HepG2 (cell line): ENCODE results near the gene PYY. TPM values are rescaled to one million over a fixed set of nuclear protein-coding genes. Genes with fewer than 3 reads are reported as not detected.
A peak's percentile ranks its signal among the peaks of the same experiment; 100 is the strongest.

Experiments used
- ATAC-seq: fragments of 200-7000 bp; cut with Tn5 transposase; 3 replicates; pipeline ENCODE4 v1.9.1; 2020; ENCODE audit warnings: mild to moderate bottlenecking, moderate library complexity
- BruUV-seq: library from RNA; stranded (reverse); fragments of 400-500 nt; replicated peaks from 2 replicates; lab custom pipeline; 2021; lab: Mats Ljungman, UMichigan
- CTCF ChIA-PET: fragments of 300-600 bp; formaldehyde crosslinking; extraction: SDS; loops from one replicate; lab custom pipeline; 2021; ENCODE audit warnings: low total read pairs, inconsistent platforms, low intra/inter-chr PET ratio; lab: Yijun Ruan, JAX
- POLR2A ChIA-PET: fragments of 350-600 bp; sonication (Branson Sonifier 250); formaldehyde crosslinking; loops from one replicate; lab custom pipeline; 2020; ENCODE audit warnings: antibody characterized with exemption, inconsistent platforms; lab: Yijun Ruan, JAX
- DNase-seq: peaks from one replicate; pipeline ENCODE4 v3.0.0-alpha.2; 2015; ENCODE audit warnings: low spot score
- FAIRE-seq: peaks from 3 replicates; lab custom pipeline; 2011; peaks lifted over from hg19 to GRCh38; lab: Jason Lieb, UNC
- H2AFZ ChIP-seq: one replicate; pipeline ENCODE4 v1.6.1; 2011; ENCODE audit warnings: low read length, inconsistent platforms
- H3K27ac ChIP-seq: fragments of 300-600 bp; 3 replicates; pipeline ENCODE4 v1.8.0; 2011; ENCODE audit warnings: mixed run types, mild to moderate bottlenecking, mixed read lengths, low read length, inconsistent platforms; ENCODE audit not compliant: insufficient read depth; ENCODE audit errors: extremely low read length
- H3K27me3 ChIP-seq, 2 experiments: fragments of 200-600 bp in 1 of 2; 2 replicates in 1 of 2; 3 replicates in 1 of 2; pipeline versions ENCODE4 v1.6.0 to v1.8.0; 2011; ENCODE audit warnings: low read length in 2 of 2, mild to moderate bottlenecking in 2 of 2, moderate library complexity in 2 of 2, inconsistent platforms in 1 of 2; ENCODE audit not compliant: insufficient read depth in 2 of 2, control insufficient read depth in 1 of 2
- H3K36me3 ChIP-seq, 2 experiments: fragments of 200-600 bp in 1 of 2; replicated peaks in 1 of 2; 2 replicates in 1 of 2; 3 replicates in 1 of 2; pipeline versions ENCODE4 v1.5.1 to v1.8.0; 2011; ENCODE audit warnings: low read length in 2 of 2, inconsistent platforms in 1 of 2; ENCODE audit not compliant: insufficient read depth in 2 of 2, control insufficient read depth in 1 of 2
- H3K4me1 ChIP-seq: 2 replicates; pipeline ENCODE4 v1.5.1; 2012; ENCODE audit warnings: low read length, inconsistent platforms; ENCODE audit not compliant: insufficient read depth
- H3K4me2 ChIP-seq: 2 replicates; pipeline ENCODE4 v1.6.0; 2011; ENCODE audit warnings: low read depth, low read length, inconsistent platforms
- H3K4me3 ChIP-seq, 3 experiments: fragments of 200-600 bp in 1 of 3; sonication (generic), shearing (Covaris generic) in 1 of 3; replicated peaks in 1 of 3; 2 replicates each; pipeline ENCODE4 v1.5.1; 2011 to 2016; ENCODE audit warnings: low read length in 3 of 3, inconsistent platforms in 2 of 3, low read depth in 2 of 3, mild to moderate bottlenecking in 2 of 3, control low read depth in 1 of 3, mixed read lengths in 1 of 3; ENCODE audit not compliant: insufficient read depth in 1 of 3
- H3K79me2 ChIP-seq: one replicate; pipeline ENCODE4 v1.6.1; 2011; ENCODE audit warnings: low read length, inconsistent platforms; ENCODE audit not compliant: insufficient read depth
- H3K9ac ChIP-seq: 2 replicates; pipeline ENCODE4 v1.6.0; 2011; ENCODE audit warnings: mild to moderate bottlenecking, low read depth, low read length, inconsistent platforms; ENCODE audit not compliant: insufficient read depth
- H3K9me3 ChIP-seq: 2 replicates; pipeline ENCODE4 v1.5.1; 2012; ENCODE audit warnings: mild to moderate bottlenecking, low read length
- H4K20me1 ChIP-seq: 2 replicates; pipeline ENCODE4 v1.6.0; 2011; ENCODE audit warnings: inconsistent platforms, mild to moderate bottlenecking, low read length, moderate library complexity; ENCODE audit not compliant: insufficient read depth
- ARID5B ChIP-seq: IDR thresholded peaks from 2 replicates; pipeline ENCODE4 v1.4.0; 2020; ENCODE audit warnings: mild to moderate bottlenecking, missing genetic modification reagents
- E2F5 ChIP-seq: sonication (generic); formaldehyde crosslinking; conservative IDR thresholded peaks from 2 replicates; pipeline ENCODE4 v1.4.0; 2020; ENCODE audit warnings: missing genetic modification reagents
- IKZF4 ChIP-seq: sonication (generic); formaldehyde crosslinking; IDR thresholded peaks from 2 replicates; pipeline ENCODE4 v1.5.1; 2020; ENCODE audit warnings: borderline replicate concordance, mild to moderate bottlenecking, low read depth, missing genetic modification reagents; ENCODE audit errors: not compliant biosample characterization
- NFE2L2 ChIP-seq: fragments of 150-350 bp; IDR thresholded peaks from 2 replicates; pipeline ENCODE4 v1.6.1; 2014; ENCODE audit warnings: low read length
- PTBP1 ChIP-seq: fragments of 200-400 bp; formaldehyde crosslinking; IDR thresholded peaks from 2 replicates; pipeline ENCODE4 v1.6.1; 2018; ENCODE audit warnings: low read length, low read depth; ENCODE audit not compliant: poor library complexity, severe bottlenecking
- SKI ChIP-seq: fragments of 450-650 bp; IDR thresholded peaks from one replicate; pipeline ENCODE4 v1.6.1; 2018; ENCODE audit warnings: mild to moderate bottlenecking; ENCODE audit not compliant: partially characterized antibody
- SKIL ChIP-seq: sonication (generic); formaldehyde crosslinking; IDR thresholded peaks from 2 replicates; pipeline ENCODE4 v1.8.0; 2022; ENCODE audit warnings: missing genetic modification reagents, mild to moderate bottlenecking, moderate library complexity, borderline replicate concordance
- SOX13 ChIP-seq, 3 experiments: fragments of 450-650 bp in 1 of 3; sonication (generic) in 1 of 3; formaldehyde crosslinking in 1 of 3; IDR thresholded peaks in 2 of 3; conservative IDR thresholded peaks in 1 of 3; 2 replicates each; pipeline versions ENCODE4 v1.5.0 to v1.6.1; 2016 to 2020; ENCODE audit warnings: antibody characterized with exemption in 1 of 3, mild to moderate bottlenecking in 1 of 3, missing compliant biosample characterization in 1 of 3, missing genetic modification reagents in 1 of 3, moderate library complexity in 1 of 3
- TBX2 ChIP-seq: sonication (generic); formaldehyde crosslinking; IDR thresholded peaks from 2 replicates; pipeline ENCODE4 v1.5.0; 2020; ENCODE audit warnings: missing genetic modification reagents, mild to moderate bottlenecking, borderline replicate concordance
- ZBTB37 ChIP-seq: sonication (generic); formaldehyde crosslinking; IDR thresholded peaks from 2 replicates; pipeline ENCODE4 v1.4.0; 2020; ENCODE audit warnings: mild to moderate bottlenecking, missing genetic modification reagents
- ZNF20 ChIP-seq: sonication (generic); formaldehyde crosslinking; IDR thresholded peaks from 2 replicates; pipeline ENCODE4 v1.4.0; 2020; ENCODE audit warnings: mild to moderate bottlenecking, moderate library complexity, missing genetic modification reagents
- ZNF33A ChIP-seq: sonication (generic); formaldehyde crosslinking; IDR thresholded peaks from 2 replicates; pipeline ENCODE4 v1.5.1; 2020; ENCODE audit warnings: missing genetic modification reagents, mild to moderate bottlenecking, moderate library complexity, borderline replicate concordance
- ZNF598 ChIP-seq: sonication (generic); formaldehyde crosslinking; IDR thresholded peaks from 2 replicates; pipeline ENCODE4 v1.5.1; 2020; ENCODE audit warnings: mild to moderate bottlenecking, missing genetic modification reagents, borderline replicate concordance
- WGBS: methylation state at CpG from one replicate; pipeline ENCODE4 v1.1.6; 2017; ENCODE audit warnings: low lambda C conversion rate; 5-methylcytosine and 5-hydroxymethylcytosine counted together
- in situ Hi-C: cut with HindIII; loops from 2 replicates; pipeline ENCODE4 v1.10.0; 2017; ENCODE audit warnings: low pct_unique_long_range_greater_than_20kb; ENCODE audit not compliant: extremely low pct_ligation_motif_present
- intact Hi-C: fragments of 100-400 bp; cut with micrococcal nuclease; formaldehyde crosslinking; loops from one replicate; pipeline ENCODE4 v1.10.0; 2022; ENCODE audit not compliant: unreplicated experiment
- polyA plus RNA-seq, 8 experiments: library from polyadenylated mRNA; depleted of rRNA in 3 of 8; stranded (reverse) in 7 of 8; unstranded in 1 of 8; fragments of >200 nt; fragmentation: Illumina TruSeq in 4 of 8; extraction: Trizol in 4 of 8; gene quantifications; 2 replicates each; pipeline versions ENCODE4 v1.2.1 to v1.2.3, GENCODE V29; 2011 to 2016; ENCODE audit warnings: low read depth in 4 of 8, missing spikeins in 1 of 8, mixed read lengths in 1 of 8; ENCODE audit not compliant: insufficient read depth in 1 of 8
- total RNA-seq, 5 experiments: library from RNA; depleted of rRNA; stranded (reverse); fragments of >200 nt; fragmentation: Illumina TruSeq; extraction: Trizol; gene quantifications; 2 replicates each; pipeline ENCODE4 v1.2.3, GENCODE V29; 2016; ENCODE audit warnings: low read depth in 1 of 5

The PYY gene
- total and polyA plus RNA-seq, 2 of the 13 experiments (the other 11 are each of a cell fraction or from before 2014, with no cell fraction given): 0.25 TPM; not detected in 1

- no TSS peak for BruUV-seq
- Histone ChIP-seq H3K27me3 (peaks cover 3 to 60% of the 10 kb centered on the region in 2 experiments), H4K20me1 (no peaks in the 10 kb centered on the region), H3K36me3 (no peaks in the 10 kb centered on the region), H3K4me3 (peak overlapping the region in 1 of 3 experiments; percentile 38; a peak in 1 of 6 replicates), H2AFZ (no peak overlapping the region), H3K27ac (no peak overlapping the region), H3K4me2 (peak overlapping the region; percentile 48), H3K79me2 (no peaks in the 10 kb centered on the region), H3K9ac (no peak overlapping the region), H3K9me3 (no peaks in the 10 kb centered on the region), H3K4me1 (peaks cover 51% of the 10 kb centered on the region)
- ATAC-seq (no peak), FAIRE-seq (no peak), DNase-seq (no peak)
- in situ Hi-C loops: no loop called here
- CTCF ChIA-PET: no interaction called here
- intact Hi-C loops: no loop called here
- POLR2A ChIA-PET: no interaction called here
- WGBS: 33% methylated on average over 39 of the region's 42 CpGs
- peak; percentile 33 for TF ChIP-seq PTBP1
- no peak for TF ChIP-seq ZBTB37 (CRISPR knock-in tag)
- no peak for TF ChIP-seq ZNF20
- no peak for TF ChIP-seq E2F5
- TF ChIP-seq NFE2L2: no peak
- no peak for TF ChIP-seq IKZF4 (CRISPR knock-in tag)
- TF ChIP-seq ARID5B (CRISPR knock-in tag): peak; percentile 32; the same call in 1 of the 2 replicates
- no peak for TF ChIP-seq SKI
- peak; percentile 37; the same call in 1 of the 2 replicates for TF ChIP-seq TBX2 (CRISPR knock-in tag)
- TF ChIP-seq SKIL (CRISPR knock-in tag): no peak
- no peak for TF ChIP-seq ZNF33A (CRISPR knock-in tag)
- no peak for TF ChIP-seq ZNF598 (CRISPR knock-in tag)
- TF ChIP-seq SOX13 (IDR thresholded peaks at IDR 0.05): no peak
- peak in 1 of 2 experiments; percentile 61; a peak in 2 of 4 replicates for TF ChIP-seq SOX13 (CRISPR knock-in tag; conservative IDR thresholded peaks at IDR 0.05 in 1 of 2, IDR thresholded peaks at IDR 0.05 in 1 of 2)
These were observed 26.5 kb downstream of the PYY start for GRCh38 chr17:43927060-43927864.
